C4-2B (cell line): ENCODE data around the gene C4BPA.

Experiments
- CTCF ChIP-seq: fragments of 450-650 bp; conservative IDR thresholded peaks from 2 replicates; pipeline ENCODE4 v1.5.1; 2017; ENCODE audit warnings: mild to moderate bottlenecking
- ZFX ChIP-seq: fragments of 450-650 bp; IDR thresholded peaks from 2 replicates; pipeline ENCODE4 v1.6.1; 2017

- no peak for TF ChIP-seq CTCF
- no peak for TF ChIP-seq ZFX
Measured at GRCh38 chr1:207151920-207152319, 47.9 kb downstream of the C4BPA start.
